Kidney capillary endothelial cell (primary cell): ENCODE results near the gene WASL.
"Not testable (repeated sequence)": the region's sequence is repeated elsewhere in the genome, so short reads cannot be mapped to it uniquely, and the experiment has no call there.

Source experiments
- DNase-seq: peaks from one replicate; pipeline ENCODE4 v3.0.0-alpha.2; 2018; ENCODE audit warnings: low spot score

Gene WASL

GRCh38 chr7:123658023-123658422, 90.8 kb downstream of the WASL start:
- DNase-seq, result no peak

DNA sequence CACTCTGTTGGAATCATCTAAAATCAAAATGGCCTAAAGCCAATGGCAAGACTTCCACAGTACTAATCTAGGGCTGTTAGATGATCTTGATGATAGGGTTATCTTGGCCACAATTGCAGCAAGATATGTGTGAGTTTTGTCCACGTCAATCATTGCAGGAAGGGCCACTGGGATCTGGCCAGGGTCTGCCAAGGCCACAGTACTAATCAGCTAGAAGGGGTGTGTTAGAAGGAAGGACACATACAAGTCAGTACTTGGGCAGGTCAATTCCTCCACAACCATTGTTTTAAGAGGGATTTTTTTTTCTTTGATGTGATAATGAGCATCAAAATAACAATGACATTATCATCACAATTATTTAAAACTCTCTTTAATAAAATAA, 91.5 kb downstream of the WASL start:
- DNase-seq, result no peak

DNA sequence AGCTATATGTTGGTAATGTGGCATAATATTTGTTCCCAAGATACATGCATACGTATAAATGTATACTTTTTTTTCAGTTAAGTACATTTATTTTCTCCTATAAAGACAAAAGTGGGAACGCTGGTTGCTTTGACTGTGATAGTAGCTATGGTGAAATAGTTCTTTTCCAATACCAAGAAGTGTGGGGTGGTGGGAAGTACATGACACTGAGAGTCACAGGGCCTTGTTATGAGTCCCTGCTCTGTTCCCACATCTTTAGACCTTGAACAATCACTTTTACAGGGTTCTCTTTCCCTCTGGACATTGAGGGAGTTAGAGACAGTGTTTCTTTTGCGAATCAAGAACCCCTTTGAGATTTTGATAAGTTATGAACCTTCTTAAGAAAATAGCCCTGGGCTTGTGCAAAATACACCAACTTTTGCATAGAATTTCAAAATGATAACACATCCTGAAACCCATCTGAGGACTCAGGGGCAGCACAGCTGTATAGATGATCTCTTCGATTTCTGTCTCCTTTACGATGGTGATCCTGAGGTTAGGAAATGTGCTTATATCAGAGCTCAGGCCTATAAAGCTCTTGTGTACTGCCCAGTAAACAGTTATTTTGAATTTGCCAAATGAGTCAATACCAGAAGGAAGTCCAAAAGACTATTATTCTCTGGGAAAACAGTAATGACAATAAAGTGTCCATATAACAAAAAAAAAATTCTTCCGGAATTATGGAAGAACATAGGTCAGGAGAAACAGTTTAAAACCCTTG, 92.1 kb downstream of the WASL start:
- no peak for DNase-seq

- DNase-seq, result no peak
Measured at GRCh38 chr7:123655614-123656013, 93.2 kb downstream of the WASL start, which contains the start of gene LMOD2. Gene LMOD2 (plus strand): TSS chr7:123655866. CDS start chr7:123655964, 98 bp downstream.

DNA sequence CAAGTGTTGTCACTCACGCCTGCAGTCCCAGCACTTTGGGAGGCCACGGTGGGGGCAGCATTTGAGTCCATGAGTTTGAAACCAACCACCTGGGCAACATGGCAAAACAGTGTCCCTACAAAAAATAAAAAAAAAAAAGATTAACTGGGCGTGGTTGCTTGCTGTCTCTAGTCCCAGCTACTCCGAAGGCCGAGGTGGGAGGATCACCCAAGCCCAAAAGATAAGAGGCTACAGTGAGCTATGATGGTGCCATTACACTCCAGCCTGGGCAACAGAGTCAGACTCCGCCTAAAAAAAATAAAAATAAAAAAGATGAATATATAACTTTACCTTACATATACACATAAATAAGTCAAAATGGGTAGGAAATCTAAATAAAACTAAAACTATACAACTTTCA, 95.6 kb downstream of the WASL start:
- DNase-seq, result no peak

- DNase-seq, result no peak
Measured at GRCh38 chr7:123652406-123652805, 96.4 kb downstream of the WASL start.

GRCh38 chr7:123650595-123650994, 98.2 kb downstream of the WASL start:
- no peak for DNase-seq

DNA sequence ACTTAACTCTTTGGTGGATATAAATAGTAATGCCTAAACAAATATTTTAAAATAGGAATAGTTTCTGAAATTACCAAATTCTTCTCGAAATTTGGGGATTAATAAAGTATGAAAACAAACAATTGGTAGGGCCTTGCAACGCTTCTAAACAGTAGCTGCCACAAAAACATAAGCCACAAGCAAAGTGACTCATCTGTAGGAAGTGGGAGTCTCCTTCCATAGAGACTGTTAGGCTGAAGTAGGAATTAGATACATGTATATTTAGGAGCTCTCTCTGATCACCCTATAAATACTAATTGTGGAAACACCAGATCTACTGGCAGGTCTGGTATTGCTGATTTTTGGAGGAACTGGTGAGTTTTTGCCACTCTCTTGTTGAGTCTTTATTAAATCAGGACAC, 98.8 kb downstream of the WASL start:
- peak; percentile 63 for DNase-seq

GRCh38 chr7:123647106-123647730, 101.6 kb downstream of the WASL start:
- DNase-seq, result no peak

GRCh38 chr7:123645516-123645915, 103.3 kb downstream of the WASL start:
- DNase-seq, result no peak

- DNase-seq, result peak; percentile 71
Measured at GRCh38 chr7:123643495-123644441, 105.0 kb downstream of the WASL start.

DNA sequence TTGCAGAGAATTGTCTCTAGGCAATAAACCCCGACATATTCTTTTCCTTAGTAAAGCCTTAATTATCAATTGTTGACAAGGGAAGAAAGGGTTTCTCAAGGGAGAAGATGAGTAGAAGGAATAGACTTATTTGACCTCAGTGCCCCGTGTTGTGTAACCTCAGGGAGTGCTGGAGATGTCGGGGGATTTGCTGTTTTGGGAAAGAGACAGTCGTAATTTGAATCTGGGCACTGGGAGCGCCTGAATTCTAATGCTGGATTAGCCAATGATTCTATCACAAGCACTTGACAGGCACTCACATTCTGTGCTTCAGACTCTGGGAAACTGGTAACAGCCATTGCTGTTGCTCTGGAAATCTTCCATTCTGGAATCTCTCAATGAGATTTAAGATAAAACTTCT, 106.9 kb downstream of the WASL start:
- no peak for DNase-seq

- DNase-seq, result no peak
Measured at GRCh38 chr7:123640583-123640982, 108.2 kb downstream of the WASL start.

GRCh38 chr7:123639631-123640030, 109.2 kb downstream of the WASL start:
- no peak for DNase-seq

DNA sequence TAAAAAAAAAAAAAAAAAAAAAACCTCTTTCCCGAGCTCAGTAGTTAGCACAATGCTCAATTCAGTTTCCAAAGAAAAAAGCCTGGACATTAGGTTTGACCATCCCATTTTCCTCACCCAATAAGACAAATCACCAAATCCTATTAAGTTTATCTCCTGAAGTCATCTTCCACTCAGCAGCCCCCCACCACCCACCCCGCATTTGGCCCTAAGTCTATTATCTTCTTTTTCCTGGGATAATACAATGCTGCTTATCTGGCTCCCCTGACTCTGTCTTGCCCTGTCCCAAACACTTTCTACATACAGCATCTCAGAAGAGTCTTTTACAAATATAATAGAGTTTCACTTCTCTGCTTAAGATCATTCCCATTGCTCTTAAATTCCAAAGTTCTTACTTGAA, 110.9 kb downstream of the WASL start:
- no peak for DNase-seq

GRCh38 chr7:123637203-123637602, 111.6 kb downstream of the WASL start:
- no peak for DNase-seq

GRCh38 chr7:123635551-123636359, 113.0 kb downstream of the WASL start:
- DNase-seq, result peak; percentile 66

DNA sequence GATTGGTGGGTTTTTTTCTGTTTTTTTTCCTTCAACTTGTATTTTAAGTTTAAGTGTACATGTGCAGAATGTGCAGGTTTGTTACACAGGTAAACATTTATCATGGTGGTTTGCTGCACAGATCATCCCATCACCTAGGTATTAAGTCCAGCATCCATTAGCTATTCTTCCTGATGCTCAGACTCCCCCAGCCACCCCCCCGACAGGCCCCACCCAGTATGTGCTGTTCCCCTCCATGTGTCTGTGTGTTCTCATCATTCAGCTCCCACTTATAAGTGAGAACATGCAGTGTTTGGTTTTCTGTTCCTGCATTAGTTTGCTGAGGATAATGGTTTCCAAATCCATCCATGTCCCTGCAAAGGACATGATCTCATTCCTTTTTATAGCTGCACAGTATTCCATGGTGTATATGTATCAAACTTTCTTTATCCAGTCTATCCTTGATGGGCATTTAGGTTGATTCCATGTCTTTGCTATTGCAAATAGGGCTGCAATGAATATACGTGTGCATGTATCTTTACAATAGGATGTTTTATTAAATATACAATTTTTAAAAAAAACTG, 114.7 kb downstream of the WASL start:
- DNase-seq, result not testable (repeated sequence)

DNA sequence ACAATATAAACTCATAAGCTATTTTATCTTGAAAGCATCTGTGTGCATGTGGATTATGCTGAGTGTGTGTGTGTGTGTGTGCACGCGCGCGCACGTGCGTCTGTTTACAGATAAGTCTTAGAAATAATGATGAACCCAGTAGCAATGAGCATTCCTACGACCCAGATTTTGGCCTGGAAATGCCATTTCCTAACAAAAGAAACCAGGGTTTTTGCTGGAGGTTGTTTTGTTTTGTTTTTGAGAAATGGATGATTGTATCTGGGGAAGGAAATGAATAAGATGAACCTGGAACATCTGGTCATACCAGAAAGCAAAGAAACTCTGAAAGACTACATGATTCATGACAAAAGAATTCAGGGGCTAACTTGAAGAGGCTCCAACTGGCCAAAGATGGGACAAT, 115.2 kb downstream of the WASL start:
- DNase-seq, result peak; percentile 99

- no peak for DNase-seq
Measured at GRCh38 chr7:123632808-123633207, 116.0 kb downstream of the WASL start.
